ENCODE results near the gene EIPR1.
"Not testable (repeated sequence)": the region's sequence is repeated elsewhere in the genome, so short reads cannot be mapped to it uniquely, and the experiment has no call there.

Gene EIPR1

DNA sequence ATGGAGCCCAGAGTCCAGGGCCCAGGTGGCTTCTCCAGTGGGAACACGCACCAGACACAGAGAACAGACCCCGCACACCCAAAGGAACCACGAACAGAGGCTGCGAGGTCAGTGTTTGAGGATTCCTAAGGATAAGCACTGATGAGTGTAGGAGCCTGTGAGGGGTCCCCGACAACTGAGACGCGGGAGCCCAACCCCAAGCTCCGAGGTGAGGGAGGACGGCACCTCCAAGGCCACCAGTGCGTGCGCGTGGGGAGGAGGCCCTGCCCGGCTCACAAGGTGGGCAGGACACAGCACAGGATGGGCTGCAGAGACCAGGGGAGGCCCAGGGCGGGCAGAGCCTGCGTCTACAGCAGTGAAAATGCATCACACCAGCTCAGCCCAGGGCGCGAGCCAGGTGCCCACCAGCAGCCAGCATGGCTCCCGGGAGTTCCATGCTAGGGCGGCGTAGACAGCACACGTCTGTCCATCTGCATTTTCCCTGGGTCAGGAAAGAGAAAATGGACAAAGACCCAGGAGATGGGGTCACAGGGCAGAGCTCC is 189.1 kb downstream of the EIPR1 start:
- no peak for DNase-seq

DNA sequence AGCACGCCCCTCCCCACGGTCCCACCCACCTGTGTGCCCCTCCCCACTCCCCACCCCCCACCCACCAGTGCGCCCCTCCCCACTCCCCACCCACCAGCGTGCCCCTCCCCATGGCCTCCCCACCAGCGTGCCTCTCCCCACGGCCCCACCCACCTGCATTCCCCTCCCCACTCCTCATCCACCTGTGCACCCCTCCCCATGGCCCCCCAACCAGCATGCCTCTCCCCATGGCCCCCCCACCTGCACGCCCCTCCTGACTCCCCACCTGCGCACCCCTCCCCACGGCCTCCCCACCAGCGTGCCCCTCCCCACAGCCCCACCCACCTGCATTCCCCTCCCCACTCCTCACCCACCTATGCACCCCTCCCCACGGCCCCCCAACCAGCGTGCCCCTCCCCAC is 190.2 kb downstream of the EIPR1 start:
- DNase-seq = no peak

DNA sequence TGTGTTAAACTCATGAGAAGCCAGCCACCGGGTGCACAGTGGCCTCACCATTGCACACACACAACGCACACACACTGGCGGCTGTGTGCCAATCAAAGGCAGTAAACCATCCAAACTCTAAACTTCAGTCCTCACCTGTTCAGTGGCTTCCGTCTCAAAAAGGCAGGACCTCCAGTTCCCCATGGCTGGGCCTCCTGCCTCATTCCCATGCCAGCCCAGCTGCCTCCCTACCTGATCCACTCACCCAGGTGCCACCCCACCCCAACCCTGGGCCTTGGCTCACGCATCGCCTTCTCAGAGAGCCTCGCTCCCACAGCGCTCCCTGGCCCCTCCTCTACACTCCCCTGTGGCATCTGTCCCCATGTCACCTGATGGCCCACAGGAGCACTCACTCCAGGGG is 190.9 kb downstream of the EIPR1 start:
- DNase-seq = no peak

DNA sequence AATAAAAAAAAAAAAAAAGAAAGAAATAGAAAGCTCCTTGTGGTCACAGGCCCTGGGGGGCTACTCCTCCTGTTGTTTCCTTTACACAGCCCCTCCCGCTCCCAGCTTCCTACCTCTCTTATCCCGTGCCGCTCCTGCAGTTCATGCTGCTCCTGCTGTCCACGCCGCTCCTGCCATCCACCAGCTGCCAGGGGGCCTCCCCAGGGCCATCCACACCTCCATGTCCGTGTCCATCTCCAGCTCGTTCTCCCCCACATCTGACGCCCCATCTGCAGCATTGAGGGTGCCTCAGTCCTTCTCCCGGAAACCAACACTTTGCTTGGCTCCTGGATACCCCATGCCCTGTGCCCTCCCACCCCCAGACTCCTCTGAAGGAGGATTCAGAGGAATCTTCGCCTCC is 191.7 kb downstream of the EIPR1 start:
- no peak for DNase-seq

DNA sequence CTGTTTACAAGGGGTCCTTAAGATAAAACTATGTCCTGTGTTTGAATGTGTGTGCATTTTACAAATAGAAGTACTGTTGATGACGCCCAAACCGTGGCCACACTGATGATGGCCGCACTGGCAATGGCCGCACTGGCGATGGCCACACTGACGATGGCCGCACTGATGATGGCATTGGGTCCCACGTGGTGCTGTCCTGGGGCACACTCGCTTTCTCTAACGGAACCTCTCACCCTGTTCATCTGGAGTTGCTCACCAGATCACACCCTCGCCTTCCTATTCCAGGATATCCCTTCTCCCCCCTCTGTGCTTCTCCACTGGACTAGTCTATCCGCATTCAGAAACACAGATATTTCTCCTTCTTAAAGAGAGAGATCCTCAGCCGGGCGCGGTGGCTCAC is 192.4 kb downstream of the EIPR1 start:
- no peak for DNase-seq

DNA sequence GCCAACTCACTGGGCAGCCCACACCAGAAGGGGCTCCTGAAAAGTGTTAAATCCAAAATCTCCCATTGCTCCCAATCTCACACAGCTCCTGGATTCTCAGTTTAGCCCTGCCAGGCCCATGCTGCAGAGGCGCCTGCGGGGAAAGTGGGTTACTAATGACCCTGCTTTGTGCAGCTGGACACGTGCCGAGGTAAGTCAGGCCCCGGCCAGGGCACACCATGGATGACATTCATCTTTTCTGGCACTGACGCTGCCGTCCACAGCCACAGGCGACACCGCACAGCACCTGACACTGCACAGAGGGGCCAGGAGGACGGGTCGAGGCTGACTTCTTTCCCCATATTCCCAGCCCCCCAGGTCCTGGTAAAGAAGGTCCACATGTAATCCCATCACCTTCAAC is 193.5 kb downstream of the EIPR1 start:
- no peak for DNase-seq

DNA sequence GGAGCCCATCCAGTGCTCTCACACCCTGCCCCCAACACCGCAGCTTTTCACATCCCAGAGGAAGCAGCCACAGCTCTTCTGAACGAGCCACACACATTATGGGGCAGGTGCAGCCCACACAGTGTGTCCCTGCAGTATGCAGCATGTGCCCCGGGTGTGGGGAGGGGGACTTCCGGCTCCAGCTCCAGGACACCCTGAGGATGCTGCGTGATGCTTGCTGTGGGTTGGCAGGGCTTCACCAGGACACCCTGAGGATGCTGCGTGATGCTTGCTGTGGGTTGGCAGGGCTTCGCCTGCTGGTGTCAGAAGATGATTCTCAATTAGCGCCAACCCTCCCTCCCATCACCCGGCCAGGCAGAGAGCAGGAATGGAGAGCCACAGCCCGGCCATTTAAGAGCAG is 193.9 kb downstream of the EIPR1 start:
- no peak for DNase-seq

DNA sequence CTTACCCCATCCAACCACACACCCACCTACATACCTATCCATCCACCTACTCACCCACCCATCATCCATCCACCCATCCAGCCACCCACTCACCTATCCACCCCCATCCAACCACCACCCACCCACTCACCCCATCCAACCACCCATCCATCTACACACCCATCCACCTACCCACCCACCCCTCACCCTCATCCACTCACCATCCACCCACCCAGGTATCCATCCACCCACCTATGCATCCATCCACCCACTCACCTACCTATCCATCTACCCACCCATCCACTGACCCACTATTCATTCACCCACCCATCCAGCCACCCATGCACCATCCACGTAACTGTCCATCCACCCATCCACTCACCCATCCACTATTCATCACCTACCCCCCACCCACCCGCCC is 194.8 kb downstream of the EIPR1 start:
- DNase-seq = no peak

DNA sequence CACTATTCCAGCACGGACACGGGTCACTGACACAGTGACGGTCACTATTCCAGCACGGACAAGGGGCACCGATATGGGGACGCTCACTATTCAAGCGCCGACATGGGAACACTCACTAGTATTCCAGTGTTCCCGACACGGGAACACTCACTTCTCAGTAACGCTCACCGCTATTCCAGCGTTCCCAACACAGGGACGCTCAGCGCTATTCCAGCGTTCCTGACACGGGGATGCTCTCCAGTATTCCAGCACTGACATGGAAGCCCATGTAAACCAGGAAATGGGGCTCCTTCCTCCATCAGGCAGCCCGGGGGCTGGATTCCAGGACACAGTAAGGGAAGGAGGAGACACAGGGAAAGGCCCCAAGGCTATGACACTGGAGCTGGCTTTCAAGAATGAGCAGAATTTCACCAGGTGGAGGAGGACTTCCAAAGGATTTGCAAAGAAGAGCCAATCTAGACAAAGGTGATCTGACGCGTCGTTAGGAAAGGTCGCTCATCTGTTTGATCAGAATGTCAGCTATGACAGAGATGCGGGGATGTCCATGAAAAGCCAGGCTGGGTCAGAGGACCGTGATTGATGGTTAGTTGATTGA is 196.1 kb downstream of the EIPR1 start:
- no peak for DNase-seq

DNA sequence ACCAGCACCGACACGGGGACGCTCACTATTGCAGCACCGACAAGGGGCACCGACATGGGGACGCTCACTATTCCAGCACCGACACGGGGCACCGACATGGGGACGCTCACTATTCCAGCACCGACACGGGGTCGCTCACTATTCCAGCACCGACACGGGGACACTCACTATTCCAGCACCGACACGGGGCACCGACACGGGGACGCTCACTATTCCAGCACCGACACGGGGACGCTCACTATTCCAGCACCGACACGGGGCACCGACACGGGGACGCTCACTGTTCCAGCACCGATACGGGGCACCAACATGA is 196.8 kb downstream of the EIPR1 start:
- not testable (repeated sequence) for DNase-seq

DNA sequence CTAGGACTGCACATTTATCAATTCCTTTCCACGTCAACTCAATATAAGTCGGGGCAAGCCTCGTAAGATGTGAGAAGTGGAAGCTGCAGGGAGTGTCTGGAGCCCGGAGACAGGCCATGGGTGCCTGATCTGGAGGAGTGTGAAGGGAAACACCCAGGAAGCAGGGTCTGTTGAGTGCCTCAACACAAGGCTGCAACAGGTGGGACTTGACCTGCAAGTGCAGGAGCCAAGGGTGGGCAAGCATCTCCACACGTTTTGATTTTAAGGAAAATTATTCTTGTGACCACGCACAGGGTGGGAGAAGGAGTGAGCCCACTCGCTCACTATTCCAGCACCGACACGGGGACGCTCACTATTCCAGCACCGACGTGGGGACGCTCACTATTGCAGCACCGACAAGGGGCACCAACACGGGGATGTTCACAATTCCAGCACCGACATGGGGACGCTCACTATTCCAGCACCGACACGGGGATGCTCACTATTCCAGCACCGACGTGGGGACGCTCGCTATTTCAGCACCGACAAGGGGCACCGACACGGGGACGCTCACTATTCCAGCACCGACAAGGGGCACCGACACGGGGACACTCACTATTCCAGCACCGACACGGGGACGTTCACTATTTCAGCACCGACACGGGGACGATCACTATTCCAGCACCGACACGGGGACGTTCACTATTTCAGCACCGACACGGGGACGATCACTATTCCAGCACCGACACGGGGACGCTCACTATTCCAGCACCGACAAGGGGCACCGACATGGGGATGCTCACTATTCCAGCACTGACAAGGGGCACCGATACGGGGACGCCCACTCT is 197.3 kb downstream of the EIPR1 start:
- DNase-seq = no peak

DNA sequence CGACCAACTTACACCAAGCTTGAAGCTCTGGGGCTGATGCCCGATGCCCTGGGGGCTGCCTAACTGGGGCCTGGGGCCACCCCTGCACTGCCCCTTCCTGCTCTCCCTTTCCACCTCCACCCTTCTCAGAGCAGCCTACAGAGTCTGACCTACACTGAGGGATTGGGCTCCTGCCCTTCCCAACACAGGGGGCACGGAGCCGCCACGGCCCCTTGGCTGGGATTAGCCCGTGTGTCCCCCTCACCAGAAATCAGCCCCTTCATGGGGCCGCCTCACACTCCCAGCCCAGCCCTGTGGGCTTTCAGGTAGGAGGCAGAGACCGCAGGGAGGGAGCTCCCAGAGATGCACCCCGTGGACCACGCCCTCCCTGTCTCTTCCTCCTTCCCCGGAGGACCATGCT is 198.0 kb downstream of the EIPR1 start:
- no peak for DNase-seq

DNA sequence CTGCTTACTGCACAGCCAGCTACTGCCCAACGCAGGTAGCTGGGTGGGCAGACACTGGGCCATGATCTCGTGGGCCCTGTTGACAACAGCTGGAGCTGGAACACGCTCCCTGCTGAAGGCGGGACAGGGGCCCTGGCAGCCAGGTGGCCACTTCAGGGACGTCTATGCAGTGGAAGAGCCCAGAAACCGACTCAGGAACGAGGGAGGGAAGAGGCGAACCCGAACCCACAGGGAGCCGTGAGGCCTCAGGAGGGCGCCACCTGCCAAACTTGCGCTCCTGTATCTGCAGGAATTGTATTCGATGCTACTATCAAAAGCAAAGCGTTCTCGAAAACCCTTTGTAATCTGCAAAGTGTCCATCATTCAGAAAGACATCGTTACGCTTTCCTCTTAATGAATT is 198.4 kb downstream of the EIPR1 start:
- DNase-seq = no peak

DNA sequence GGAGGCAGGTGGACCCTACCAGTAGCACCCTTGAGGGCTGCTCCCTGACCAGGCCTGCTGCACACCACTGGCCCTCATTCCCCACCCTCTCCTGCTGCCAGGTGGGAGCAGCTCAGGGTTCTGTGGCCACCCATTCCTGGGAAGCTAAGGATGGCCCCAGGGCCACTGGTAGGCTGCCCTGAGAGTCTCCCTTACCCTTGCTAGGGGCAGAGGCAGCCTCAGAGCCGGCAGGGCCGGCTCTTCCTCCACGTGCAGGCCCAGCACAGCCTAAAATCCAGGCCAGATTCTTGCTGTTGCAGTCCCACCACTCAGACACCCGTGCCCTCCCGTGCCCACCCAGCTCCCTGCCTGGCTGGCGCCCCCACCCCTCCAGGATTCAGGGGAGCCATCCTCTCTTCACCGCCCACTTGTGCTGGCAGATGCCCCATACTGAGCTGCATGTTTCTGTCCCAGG is 199.0 kb downstream of the EIPR1 start:
- no peak for DNase-seq

DNA sequence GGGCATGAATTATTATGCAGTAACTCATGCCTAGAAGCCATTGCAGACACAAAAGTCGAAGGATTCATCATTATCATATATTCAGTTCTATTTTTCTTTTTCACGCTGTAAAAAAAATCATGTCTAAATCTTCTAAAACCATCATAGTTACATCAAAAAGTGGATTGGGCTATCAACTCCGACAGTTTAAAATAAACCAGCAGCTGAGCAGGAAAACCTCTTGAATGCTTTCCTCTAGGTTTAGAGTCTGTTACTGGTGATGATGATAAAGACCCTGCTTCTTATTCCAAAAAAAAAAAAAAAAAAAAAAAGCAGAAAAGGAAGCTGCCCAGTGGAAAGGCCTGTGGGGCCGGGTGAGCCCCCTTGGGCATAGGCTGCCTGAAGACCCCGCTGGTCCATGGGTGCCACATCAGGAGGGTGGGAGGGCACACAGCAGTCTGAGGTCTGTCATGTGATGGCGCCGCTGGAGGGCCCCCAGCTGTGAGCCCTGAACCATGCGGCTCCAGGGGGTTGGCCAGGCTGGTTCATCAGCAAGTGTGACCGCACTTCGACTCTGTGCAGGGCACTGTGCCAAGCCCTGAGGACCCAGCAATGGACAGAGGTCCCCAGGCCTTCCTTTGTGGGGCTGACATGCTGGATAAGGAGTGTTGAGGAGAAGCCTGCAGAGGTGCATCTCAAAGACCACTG is 199.6 kb downstream of the EIPR1 start:
- no peak for DNase-seq

DNA sequence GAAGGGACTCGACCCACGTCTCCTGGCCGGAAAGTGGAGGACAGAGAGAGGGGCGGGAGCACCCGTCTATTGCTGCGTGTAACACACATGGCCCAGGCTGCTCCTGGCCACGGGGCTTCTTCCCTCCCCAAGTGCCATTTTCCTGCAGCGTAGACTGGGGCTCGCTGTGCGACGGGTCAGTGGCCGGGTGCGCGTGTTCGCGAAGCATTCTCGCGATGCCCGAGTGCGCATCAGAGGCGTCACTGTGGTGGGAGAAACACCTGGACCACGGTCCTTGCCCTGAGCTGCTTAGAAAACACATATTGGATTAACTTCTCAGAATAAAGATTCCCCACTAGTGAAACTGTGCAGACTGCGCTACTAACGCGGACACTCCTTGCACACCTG is 200.8 kb downstream of the EIPR1 start:
- DNase-seq = no peak

DNA sequence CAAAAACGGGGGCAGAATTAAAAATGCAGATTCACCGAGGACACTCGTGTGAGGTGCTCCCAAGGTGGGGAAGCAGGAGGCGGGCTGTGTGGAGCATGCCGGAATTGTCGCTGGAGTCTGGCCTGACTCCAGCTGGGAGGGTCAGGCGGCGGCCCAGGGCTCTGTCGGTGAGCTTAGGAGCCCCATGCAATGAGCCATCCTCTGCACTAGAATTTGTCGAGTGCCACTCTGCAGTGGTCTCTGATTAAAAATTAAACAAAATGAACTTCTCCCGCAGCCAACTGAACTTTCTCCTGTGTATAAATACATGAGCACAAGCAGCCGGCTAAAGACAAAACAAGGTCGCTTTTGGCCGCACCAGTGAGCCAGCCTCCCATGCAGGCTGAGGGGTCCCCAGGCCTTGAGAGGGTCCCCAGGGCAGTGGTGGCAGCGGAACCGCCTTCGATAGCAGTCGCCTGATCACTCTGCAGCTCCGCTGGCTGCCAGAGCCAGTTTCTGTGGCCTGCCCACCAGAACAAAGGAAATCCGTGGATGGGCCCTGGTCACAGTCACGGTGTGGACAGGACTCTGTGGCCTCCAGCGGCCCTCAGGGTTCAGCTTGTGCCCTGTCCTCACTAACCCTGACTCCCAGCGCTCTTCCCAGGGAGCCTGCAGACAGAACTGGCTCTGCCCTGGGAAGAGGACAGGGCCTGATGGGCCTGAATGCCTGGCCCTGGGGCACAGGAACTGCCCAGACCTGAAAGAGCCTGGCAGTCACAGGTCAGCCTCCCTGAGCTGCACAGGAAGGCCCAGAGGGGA is 201.3 kb downstream of the EIPR1 start:
- DNase-seq = no peak

DNA sequence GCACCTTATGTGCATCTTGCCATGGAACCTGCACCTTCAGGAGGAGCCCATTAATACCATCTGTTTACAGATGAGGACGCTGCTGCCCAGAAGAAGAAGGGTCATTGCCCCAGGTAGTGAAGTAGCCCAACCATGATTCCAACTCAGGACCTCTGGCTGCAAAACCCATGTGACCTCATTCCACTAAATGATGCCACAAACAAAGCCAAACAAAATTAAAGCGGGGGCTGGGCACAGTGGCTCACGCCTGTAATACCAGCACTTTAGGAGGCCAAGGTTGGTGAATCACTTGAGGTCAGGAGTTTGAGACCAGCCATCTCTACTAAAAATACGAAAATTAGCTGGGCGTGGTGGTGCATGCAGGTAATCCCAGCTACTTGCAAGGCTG is 202.1 kb downstream of the EIPR1 start:
- DNase-seq = no peak

DNA sequence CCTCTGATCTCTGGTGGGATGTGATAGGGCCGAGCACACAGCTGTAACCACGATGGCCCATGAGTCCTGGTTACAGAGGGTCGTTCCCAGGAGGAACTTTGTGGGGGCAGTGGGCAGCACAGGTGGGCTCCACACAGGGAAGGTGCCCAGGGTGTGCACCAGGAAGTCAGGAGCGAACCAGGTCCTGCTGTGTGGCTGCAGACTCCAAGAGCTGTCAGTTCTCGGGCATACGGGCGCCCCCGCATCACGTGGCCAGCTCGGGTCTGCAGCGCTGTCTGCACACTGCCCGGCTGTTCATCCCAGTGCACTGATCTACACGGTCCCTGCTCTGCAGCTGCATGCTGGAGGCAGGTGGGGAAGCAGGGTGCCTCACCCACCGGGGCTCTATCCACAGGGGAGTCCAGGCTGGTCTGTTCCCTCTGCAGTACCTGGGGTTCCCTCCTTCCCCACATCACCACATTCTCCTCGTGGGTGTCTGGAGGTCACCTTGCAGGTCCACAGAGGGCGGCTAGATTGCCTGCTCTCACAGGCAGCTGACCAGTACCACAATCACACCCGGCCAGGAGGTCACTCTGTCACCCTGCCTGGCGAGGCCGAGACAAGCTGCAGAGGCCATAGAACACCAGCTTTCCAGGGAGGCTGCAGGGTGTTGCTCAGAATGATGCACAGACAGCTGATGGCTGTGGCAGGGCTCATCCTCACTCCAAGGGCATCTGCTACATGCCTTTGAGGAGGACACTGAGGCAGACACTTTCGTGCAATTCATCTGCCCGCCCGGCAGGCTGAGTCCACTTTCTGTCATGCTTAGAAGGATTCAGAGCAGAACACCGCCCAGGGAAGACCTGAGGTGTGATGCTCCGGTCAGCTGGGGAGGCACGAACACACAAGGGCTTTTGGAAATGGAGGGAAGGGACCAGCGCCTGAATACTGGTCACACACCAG is 202.7 kb downstream of the EIPR1 start:
- DNase-seq = no peak

DNA sequence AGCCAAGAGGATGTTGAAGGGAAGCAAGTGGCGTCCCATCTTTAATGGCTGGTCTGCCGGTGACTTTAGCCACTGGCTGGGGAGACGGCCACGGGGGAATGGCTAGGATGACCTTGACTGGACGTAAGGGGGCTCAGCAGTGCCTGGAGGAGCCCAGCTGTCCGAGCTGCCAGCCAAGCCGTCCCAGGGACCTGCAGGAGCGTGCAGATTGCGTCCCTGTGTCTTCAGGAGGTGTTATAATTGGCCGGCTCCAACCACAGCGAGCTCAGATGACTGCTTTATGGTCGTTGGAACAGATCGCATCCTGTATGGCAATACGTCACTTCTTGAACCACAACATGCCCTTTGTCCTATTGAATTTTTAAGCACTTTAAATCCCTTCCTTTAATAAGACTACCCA is 204.6 kb downstream of the EIPR1 start:
- DNase-seq = no peak

DNA sequence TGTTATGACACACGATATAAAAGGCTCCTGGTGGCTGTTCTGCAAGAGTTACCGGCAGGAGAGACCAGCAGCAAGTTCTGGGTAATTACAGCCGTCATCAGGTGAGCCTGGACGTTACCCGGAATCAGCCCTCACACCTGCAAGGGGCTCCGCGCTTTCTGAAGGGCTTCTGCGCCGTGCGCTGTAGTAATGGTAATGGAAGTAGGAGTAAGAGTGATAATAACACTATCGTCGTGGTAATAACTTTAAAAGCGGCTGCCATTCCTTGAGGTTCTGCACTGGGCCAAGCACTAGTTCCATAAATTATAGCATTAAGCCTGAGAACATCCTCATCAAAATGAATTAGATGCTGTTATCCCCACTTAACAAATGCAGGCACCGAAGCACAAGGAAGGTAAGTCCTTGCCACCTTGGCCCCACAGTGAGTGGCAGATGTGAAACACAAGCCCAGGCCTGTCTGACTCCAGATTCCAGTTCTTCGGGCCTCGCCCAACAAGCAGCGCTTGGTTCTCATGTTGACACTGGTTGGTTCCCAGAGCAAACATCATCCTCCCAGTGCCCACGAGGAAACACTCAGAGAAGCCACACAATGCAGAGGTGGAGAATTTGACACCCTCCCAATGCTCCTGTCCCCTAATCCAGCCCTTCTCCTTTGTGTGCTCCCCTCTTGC is 205.2 kb downstream of the EIPR1 start:
- DNase-seq = no peak

Data from activated CD4-positive, alpha-beta T cell treated with anti-CD3 and anti-CD28 coated beads, Interleukin-2, amount 50 U/mL, for 4 hours (primary cell).